AG09319 (cell line): ENCODE measurements around the gene GALNT13.
"Not testable (repeated sequence)": the region's sequence is repeated elsewhere in the genome, so short reads cannot be mapped to it uniquely, and the experiment has no call there.

ENCODE experiments used
- DNase-seq: peaks from one replicate; pipeline ENCODE4 v3.0.0-alpha.2; 2010; ENCODE audit warnings: low read depth; ENCODE audit errors: extremely low read depth
- TF ChIP-seq, protein P1 (sequence below): IDR thresholded peaks from 2 replicates; pipeline ENCODE4 v1.5.1; 2011; ENCODE audit warnings: low read depth, mild to moderate bottlenecking, inconsistent platforms, low read length, moderate library complexity

The GALNT13 gene

DNA sequence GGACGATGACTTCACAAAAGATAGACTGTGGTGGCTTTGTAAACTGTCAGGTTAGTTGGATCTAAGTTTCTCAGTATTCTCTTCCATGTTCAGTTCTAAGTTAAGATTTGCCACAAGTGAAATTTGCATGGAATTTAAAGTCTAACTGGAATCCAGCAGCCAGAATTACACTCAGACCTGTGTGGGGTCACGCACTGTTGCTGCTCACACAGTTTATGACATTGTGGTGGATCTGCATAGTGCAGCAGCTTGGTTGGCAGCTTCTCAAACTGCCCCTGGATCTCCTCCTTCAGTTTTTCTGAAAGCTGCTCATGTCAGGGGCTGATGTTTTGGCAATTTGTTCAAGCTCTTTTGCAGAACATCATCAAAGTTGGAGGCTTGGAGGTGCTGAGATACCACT, 598.7 kb downstream of the GALNT13 start:
- TF ChIP-seq, protein P1, sequence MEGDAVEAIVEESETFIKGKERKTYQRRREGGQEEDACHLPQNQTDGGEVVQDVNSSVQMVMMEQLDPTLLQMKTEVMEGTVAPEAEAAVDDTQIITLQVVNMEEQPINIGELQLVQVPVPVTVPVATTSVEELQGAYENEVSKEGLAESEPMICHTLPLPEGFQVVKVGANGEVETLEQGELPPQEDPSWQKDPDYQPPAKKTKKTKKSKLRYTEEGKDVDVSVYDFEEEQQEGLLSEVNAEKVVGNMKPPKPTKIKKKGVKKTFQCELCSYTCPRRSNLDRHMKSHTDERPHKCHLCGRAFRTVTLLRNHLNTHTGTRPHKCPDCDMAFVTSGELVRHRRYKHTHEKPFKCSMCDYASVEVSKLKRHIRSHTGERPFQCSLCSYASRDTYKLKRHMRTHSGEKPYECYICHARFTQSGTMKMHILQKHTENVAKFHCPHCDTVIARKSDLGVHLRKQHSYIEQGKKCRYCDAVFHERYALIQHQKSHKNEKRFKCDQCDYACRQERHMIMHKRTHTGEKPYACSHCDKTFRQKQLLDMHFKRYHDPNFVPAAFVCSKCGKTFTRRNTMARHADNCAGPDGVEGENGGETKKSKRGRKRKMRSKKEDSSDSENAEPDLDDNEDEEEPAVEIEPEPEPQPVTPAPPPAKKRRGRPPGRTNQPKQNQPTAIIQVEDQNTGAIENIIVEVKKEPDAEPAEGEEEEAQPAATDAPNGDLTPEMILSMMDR = no peak

DNA sequence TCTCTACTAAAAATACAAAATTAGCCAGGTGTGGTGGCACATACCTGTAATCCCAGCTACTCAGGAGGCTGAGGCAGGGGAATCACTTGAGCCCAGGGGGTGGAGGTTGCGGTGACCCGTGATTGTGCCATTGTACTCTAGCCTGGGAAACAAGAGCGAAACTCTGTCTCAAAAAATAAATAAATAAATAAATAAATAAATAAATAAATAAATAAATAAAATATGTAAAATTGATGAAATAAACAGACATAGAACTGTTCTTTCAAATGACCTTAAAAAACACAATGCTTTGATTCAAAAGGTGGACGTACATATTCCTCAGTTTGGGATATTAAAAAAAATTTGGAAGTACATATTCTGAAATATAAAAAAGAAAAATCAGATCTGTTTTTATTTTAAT, 599.8 kb downstream of the GALNT13 start:
- DNase-seq = not testable (repeated sequence)

More for the DNA sequence above, 598.7 kb downstream of the GALNT13 start:
- no peak for DNase-seq

DNA sequence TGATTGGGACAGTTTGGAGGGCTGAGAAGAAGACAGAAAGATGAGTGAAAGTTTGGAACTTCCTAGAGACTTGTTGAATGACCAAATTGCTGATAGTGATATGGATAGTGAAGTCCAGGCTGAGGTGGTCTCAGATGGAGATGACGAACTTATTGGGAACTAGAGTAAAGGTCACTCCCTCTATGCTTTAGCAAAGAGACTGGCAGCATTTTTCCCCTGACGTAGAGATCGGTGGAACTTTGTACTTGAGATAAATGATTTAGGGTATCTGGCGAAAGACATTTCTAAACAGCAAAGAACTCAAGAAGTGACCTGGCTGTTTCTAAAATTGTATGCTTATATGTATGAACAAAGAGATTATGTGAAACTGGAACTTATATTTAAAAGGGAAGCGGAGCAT, 605.6 kb downstream of the GALNT13 start:
- DNase-seq = no peak
- TF ChIP-seq, protein P1 = no peak

DNA sequence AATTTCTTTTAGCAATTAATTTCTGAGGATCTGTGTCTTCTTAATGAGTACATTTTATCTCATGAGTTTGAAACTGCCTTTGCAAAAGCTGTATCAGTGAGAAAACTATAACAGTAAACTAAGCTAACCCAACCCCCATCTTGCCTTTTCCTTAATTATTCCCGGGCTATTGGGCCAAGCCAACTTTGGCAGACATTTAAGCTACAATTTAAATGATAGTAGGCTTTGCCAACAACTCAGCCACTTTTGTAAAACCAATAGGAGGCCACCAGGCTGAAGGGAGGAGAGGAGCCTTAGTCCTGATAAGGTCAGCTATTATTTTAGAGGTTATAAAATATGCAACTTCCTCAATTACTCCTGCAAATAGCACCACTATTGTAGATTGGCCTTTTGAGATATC, 608.8 kb downstream of the GALNT13 start:
- DNase-seq = no peak
- TF ChIP-seq, protein P1 = no peak

DNA sequence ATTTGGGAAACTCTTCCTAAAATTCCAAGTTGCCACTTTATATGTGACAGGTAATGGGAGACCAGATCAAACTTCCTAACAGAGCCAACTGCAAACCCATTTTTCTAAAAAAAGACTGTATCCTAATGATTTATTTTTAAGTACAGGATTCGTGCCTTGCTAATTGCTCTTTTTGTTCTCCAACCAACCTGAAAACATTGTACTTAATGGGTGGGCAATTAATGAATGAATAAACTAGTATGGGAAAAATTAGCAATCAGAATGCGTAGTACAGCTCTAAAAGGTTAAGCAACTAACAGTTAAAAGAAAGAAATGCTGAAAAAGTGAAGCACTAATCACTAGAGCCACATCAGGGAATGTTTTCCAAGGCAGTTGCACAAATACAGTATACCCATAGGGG, 609.6 kb downstream of the GALNT13 start:
- TF ChIP-seq, protein P1 = no peak
- DNase-seq = no peak

DNA sequence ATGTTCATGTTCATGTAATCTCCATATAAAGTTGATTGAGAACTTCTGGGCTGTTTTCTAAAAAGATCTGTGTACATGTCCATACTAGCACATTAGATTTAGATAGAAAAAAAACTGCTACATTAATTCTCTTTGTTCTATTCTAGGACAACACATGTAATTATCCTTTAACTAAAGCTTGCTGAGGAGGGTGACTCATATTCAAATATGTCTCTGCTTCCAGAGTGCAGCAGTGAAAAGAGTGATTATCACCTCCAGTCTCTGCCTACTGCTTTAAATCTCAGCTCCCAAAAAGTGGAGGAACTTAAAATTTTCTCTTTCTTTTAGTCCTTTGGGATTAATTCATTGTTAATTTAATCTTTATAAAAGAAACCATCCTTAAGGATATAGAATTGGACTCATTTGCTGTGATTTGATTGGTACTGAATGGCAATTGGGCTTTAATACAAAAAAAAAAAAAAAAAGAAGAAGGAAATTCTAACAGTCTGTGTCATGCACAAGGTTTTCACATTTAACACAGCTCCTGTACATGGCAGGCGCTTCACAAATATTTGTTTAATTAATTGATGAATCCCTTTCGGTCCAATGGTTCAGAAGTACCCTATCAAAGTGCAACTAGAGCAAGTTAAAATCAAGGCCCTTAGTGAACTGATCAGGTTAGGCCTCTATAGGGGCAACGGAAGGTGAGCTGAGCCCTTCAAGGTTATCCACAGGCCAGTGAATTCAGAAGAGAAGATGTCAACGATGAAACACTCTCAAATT, 612.8 kb downstream of the GALNT13 start:
- DNase-seq = no peak
- TF ChIP-seq, protein P1 = no peak

DNA sequence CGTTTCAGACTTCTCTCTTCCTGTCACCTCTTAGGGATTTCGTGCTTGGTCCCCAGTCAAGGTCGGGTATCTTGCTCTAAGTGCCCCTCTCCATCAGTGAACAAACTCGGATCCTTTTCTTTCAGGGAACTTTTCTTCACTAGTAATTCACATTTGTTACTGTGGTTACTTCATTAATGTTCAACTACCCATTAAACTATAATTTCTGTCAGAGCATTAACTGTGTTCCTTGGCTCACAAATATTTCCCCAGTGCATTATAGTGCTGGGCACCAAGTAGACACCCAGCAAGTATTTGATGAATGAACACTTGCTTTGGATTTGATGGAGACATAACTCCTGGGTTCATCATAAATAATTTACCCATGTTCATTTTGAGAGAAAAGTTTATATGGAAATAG, 617.1 kb downstream of the GALNT13 start:
- DNase-seq = no peak
- TF ChIP-seq, protein P1 = no peak
